Measurements from ENCODE around the gene AGAP1. TPM values are rescaled to one million over a fixed set of nuclear protein-coding genes. Genes with fewer than 3 reads are reported as not detected.

AGAP1 gene
- total RNA-seq, 1 donor from 2014 or later, result 39.4 TPM

- no peak for TF ChIP-seq CTCF (IDR thresholded peaks at IDR 0.05; ENCODE audit: insufficient read depth, low read depth, low read length)
- no peak for TF ChIP-seq EZH2 (IDR thresholded peaks at IDR 0.05; ENCODE audit: insufficient read depth, low read length)
- H3K27me3 ChIP-seq (ENCODE audit: insufficient read depth, low read length), result no peaks in the 10 kb centered on the region
- peaks cover 9% of the 10 kb centered on the region for H3K36me3 Mint-ChIP-seq (ENCODE audit: low read depth, unreplicated experiment)
- H3K27ac Mint-ChIP-seq (ENCODE audit: unreplicated experiment), result no peak overlapping the region
- H3K27ac ChIP-seq (ENCODE audit: low read depth, low read length), result no peak overlapping the region
- peaks cover 12% of the 10 kb centered on the region for H4K20me1 ChIP-seq (ENCODE audit: insufficient read depth, low read length)
- H3K36me3 ChIP-seq (ENCODE audit: insufficient read depth, low read length), result no peaks in the 10 kb centered on the region
- no peak overlapping the region for H3K4me3 ChIP-seq (ENCODE audit: insufficient read depth, low read depth, low read length)
- no peaks in the 10 kb centered on the region for H3K9me3 Mint-ChIP-seq (ENCODE audit: unreplicated experiment)
- H3K4me3 Mint-ChIP-seq (ENCODE audit: unreplicated experiment), result no peak overlapping the region
- no peaks in the 10 kb centered on the region for H3K27me3 Mint-ChIP-seq (ENCODE audit: low read depth, unreplicated experiment)
- H2AFZ ChIP-seq (ENCODE audit: low read depth, low read length), result no peak overlapping the region
- H3K4me1 Mint-ChIP-seq (ENCODE audit: low read depth, unreplicated experiment), result peaks cover 4% of the 10 kb centered on the region
- H3K4me2 ChIP-seq (ENCODE audit: low read length), result no peak overlapping the region
- H3K9ac ChIP-seq (ENCODE audit: low read length), result no peak overlapping the region
- H3K9me3 ChIP-seq (ENCODE audit: insufficient read depth, low read depth, low read length), result no peaks in the 10 kb centered on the region
- no peak for DNase-seq (ENCODE audit: low read depth)
- no peak for FAIRE-seq
- H3K79me2 ChIP-seq (ENCODE audit: insufficient read depth, low read length), result no peaks in the 10 kb centered on the region
- no peaks in the 10 kb centered on the region for H3K4me1 ChIP-seq (ENCODE audit: insufficient read depth, low read length)
These were observed 250.3 kb downstream of the AGAP1 start for GRCh38 chr2:235744161-235744560.

GRCh38 chr2:235745597-235745996 is 251.8 kb downstream of the AGAP1 start:
- no peak overlapping the region for H3K9ac ChIP-seq (ENCODE audit: low read length)
- Mint-ChIP-seq H3K4me3 (ENCODE audit: unreplicated experiment) (no peak overlapping the region), H3K27ac (ENCODE audit: unreplicated experiment) (no peak overlapping the region), H3K9me3 (ENCODE audit: unreplicated experiment) (no peaks in the 10 kb centered on the region), H3K36me3 (ENCODE audit: low read depth, unreplicated experiment) (peaks cover 10% of the 10 kb centered on the region), H3K27me3 (ENCODE audit: low read depth, unreplicated experiment) (no peaks in the 10 kb centered on the region), H3K4me1 (ENCODE audit: low read depth, unreplicated experiment) (peaks cover 17% of the 10 kb centered on the region)
- H3K4me2 ChIP-seq (ENCODE audit: low read length), result no peak overlapping the region
- FAIRE-seq (no peak), DNase-seq (ENCODE audit: low read depth) (peak; percentile 25)
- no peaks in the 10 kb centered on the region for H3K79me2 ChIP-seq (ENCODE audit: insufficient read depth, low read length)
- H4K20me1 ChIP-seq (ENCODE audit: insufficient read depth, low read length), result peaks cover 15% of the 10 kb centered on the region
- no peak for TF ChIP-seq EZH2 (IDR thresholded peaks at IDR 0.05; ENCODE audit: insufficient read depth, low read length)
- no peak for TF ChIP-seq CTCF (IDR thresholded peaks at IDR 0.05; ENCODE audit: insufficient read depth, low read depth, low read length)
- no peaks in the 10 kb centered on the region for H3K36me3 ChIP-seq (ENCODE audit: insufficient read depth, low read length)
- H3K27ac ChIP-seq (ENCODE audit: low read depth, low read length), result no peak overlapping the region
- no peaks in the 10 kb centered on the region for H3K27me3 ChIP-seq (ENCODE audit: insufficient read depth, low read length)
- no peaks in the 10 kb centered on the region for H3K9me3 ChIP-seq (ENCODE audit: insufficient read depth, low read depth, low read length)
- no peaks in the 10 kb centered on the region for H3K4me1 ChIP-seq (ENCODE audit: insufficient read depth, low read length)
- no peak overlapping the region for H3K4me3 ChIP-seq (ENCODE audit: insufficient read depth, low read depth, low read length)
- H2AFZ ChIP-seq (ENCODE audit: low read depth, low read length), result no peak overlapping the region

- Mint-ChIP-seq H3K27me3 (ENCODE audit: low read depth, unreplicated experiment) (no peaks in the 10 kb centered on the region), H3K36me3 (ENCODE audit: low read depth, unreplicated experiment) (peaks cover 8% of the 10 kb centered on the region), H3K4me3 (ENCODE audit: unreplicated experiment) (no peak overlapping the region), H3K4me1 (ENCODE audit: low read depth, unreplicated experiment) (peaks cover 17% of the 10 kb centered on the region), H3K27ac (ENCODE audit: unreplicated experiment) (no peak overlapping the region), H3K9me3 (ENCODE audit: unreplicated experiment) (no peaks in the 10 kb centered on the region)
- FAIRE-seq, result no peak
- Histone ChIP-seq H3K9ac (ENCODE audit: low read length) (no peak overlapping the region), H3K4me2 (ENCODE audit: low read length) (no peak overlapping the region), H3K36me3 (ENCODE audit: insufficient read depth, low read length) (no peaks in the 10 kb centered on the region), H2AFZ (ENCODE audit: low read depth, low read length) (no peak overlapping the region), H3K27ac (ENCODE audit: low read depth, low read length) (no peak overlapping the region), H3K9me3 (ENCODE audit: insufficient read depth, low read depth, low read length) (no peaks in the 10 kb centered on the region), H3K4me1 (ENCODE audit: insufficient read depth, low read length) (no peaks in the 10 kb centered on the region), H3K27me3 (ENCODE audit: insufficient read depth, low read length) (no peaks in the 10 kb centered on the region), H4K20me1 (ENCODE audit: insufficient read depth, low read length) (peaks cover 13% of the 10 kb centered on the region), H3K4me3 (ENCODE audit: insufficient read depth, low read depth, low read length) (no peak overlapping the region), H3K79me2 (ENCODE audit: insufficient read depth, low read length) (no peaks in the 10 kb centered on the region)
- peak; percentile 73 for DNase-seq (ENCODE audit: low read depth)
- TF ChIP-seq CTCF (IDR thresholded peaks at IDR 0.05; ENCODE audit: insufficient read depth, low read depth, low read length), result peak; percentile 90
- no peak for TF ChIP-seq EZH2 (IDR thresholded peaks at IDR 0.05; ENCODE audit: insufficient read depth, low read length)
These were observed 252.6 kb downstream of the AGAP1 start for GRCh38 chr2:235746257-235746934.
